Activated naive CD4-positive, alpha-beta T cell (primary cell): Measurements from ENCODE around the gene ZSCAN9.

Experiments used
- DNase-seq, 4 experiments: peaks; one replicate each; lab custom pipeline; 2025; lab: John Stamatoyannopoulos, UW

Gene ZSCAN9

GRCh38 chr6:28266962-28267694, 42.1 kb downstream of the ZSCAN9 start, which contains the start of gene ZSCAN26:
Gene ZSCAN26, plus strand, starts transcription at chr6:28267143. Its CDS starts 4,777 bp downstream, at chr6:28271920.
- DNase-seq = peak; percentile 49 to 81 (median 65)

- DNase-seq = no peak
Observed at GRCh38 chr6:28267695-28268059, 42.6 kb downstream of the ZSCAN9 start.

GRCh38 chr6:28269492-28269891, 44.4 kb downstream of the ZSCAN9 start:
- DNase-seq = no peak

GRCh38 chr6:28274888-28275287, 49.8 kb downstream of the ZSCAN9 start:
- no peak for DNase-seq

GRCh38 chr6:28277746-28278145, 52.7 kb downstream of the ZSCAN9 start:
- no peak for DNase-seq

- DNase-seq = no peak
Observed at GRCh38 chr6:28280595-28281287, 55.7 kb downstream of the ZSCAN9 start.

GRCh38 chr6:28281288-28282064, 56.4 kb downstream of the ZSCAN9 start, which contains the start of gene PGBD1:
Gene PGBD1, plus strand, starts transcription at chr6:28281572. Its CDS starts 2,242 bp downstream, at chr6:28283814.
- peak in 3 of 4 experiments; percentile 6 to 20 (median 7) for DNase-seq

- no peak for DNase-seq
Observed at GRCh38 chr6:28282926-28283325, 57.9 kb downstream of the ZSCAN9 start.
